HG02943 (cell line): ENCODE measurements around the gene RER1.

Experiments
- ATAC-seq: cut with Tn5 transposase; IDR thresholded peaks from one replicate; pipeline ENCODE4 v1.9.1; 2021; ENCODE audit warnings: mild to moderate bottlenecking, low read depth, moderate library complexity; ENCODE audit not compliant: unreplicated experiment

The RER1 gene

DNA sequence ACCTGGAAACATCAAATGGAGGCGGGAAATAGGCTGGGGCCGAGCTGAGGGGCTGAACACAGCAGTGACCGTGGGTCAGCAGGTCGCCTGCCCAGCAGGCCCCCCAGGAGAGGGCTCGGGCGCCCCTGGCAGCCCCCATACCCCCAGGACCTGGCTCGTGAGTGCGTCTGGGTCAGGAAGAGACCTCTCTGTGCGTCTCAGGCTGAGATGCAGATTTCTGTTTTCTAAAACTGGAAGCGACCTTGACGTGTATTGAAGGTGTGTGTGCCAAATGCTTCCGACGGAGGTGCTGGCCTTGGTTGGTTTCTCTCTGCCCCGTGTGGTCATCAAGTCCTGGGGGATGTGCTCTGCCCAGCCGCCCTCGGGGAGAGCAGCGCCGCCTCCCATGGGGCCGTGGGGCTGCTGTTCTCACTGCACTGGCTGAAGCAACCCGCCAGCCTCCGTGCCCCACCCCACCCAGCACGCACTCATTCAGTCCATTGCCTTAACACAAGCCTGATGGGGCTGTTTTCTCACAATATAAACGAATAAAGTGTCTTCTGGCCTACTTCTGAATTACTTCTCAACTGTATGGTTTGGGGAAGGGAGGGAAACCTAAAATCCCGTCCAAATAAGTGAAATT lies 13.4 kb downstream of the RER1 start:
- ATAC-seq = no peak

DNA sequence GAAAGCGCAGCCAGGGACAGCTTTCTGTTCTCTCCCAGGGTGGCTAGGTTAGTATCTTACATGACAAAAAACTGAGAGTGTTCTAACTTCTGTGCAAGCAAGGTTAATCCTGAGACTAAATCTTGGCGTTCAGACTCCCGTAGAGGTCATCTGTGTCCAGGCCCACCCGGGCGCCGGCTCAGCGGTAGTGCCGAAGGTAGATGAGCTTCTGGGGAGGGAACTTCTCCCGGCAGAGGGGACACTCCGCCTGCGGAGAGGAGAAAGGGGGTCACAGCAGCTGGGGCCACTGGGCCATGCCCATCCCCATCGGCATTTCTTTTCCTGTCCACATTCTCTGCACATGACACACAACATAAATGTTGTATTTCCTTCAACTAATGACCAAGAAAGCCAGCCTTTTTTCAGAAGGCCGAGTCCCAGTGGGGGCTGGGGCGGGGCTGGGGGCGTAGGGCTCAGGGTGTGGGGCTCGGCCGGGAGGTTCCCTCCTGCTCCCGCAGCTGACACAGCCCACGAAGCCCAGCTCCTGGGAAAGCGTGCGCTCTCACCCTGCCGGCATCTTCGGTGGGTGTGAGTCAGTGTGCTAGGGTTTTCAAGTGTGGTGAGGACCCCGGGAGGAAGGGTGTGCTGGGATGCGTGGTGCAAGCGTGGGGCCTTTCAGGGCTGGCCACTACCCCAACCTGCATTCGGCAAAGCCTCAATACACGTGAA lies 14.1 kb downstream of the RER1 start:
- no peak for ATAC-seq

DNA sequence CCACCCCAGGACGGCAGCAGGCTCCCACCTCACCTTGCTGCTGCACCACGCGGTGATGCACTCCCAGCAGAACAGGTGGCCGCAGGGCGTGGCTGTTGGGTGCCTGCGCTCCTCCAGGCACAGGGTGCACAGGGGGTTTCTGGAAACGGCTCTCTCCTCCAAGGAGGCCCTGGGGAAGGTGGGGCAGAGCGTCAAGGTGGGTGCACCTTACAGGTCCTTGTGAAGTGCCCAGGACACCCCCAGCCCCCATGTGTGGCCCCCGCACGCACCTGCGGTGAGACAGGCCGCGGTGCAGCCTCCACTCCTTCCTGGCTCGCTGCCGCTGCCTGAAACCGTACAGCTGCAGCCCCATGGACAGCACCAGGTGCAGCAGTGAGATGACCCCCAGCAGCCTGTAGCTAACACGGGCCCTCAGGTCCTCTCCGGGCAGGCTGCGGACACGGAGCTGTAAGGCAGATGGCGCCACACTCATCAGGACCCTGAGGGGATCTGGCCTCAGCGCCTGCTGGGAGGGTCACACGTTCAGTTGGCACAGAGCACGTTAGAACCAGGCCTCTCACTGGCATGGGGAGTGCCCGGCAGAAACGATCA lies 14.9 kb downstream of the RER1 start:
- no peak for ATAC-seq

DNA sequence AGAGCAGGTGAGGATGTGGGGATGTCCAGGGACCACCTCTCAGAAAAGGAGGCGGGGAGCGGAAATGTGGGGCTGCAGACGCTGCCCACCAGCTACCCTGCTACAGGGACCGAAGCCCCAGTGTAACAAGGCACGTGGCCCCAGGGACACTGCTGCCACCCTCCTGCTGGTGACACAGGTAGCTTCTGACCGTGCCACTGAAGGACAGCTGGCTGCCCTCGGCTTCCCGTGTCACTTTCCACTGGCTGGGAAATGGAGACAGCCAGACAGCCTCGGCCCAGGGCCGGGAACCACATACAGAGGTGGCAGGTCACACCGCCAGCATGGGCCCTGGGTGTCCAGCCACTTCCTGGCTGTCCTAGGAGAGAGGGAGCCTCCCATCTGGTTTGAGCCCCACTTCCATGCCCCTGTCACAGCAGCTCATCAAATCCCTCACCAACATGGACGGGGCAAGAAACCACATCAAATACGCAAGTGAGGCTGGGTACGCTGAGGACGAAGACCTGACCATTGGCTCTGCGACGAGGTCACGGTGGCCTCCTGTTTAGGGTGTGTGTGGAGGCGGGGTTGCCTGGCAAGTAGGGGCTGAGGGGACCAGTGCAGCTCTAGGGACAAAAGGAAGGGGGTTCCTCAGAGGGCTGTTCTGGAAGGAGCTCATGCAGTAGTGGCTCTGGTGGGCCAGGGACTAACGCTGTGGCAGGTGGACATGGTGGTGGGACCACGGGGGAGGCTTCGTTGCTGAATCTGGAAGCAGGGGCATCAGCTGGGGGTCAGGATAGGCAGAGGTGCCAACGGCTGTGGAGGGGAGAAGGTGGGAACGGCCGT lies 15.7 kb downstream of the RER1 start:
- no peak for ATAC-seq

DNA sequence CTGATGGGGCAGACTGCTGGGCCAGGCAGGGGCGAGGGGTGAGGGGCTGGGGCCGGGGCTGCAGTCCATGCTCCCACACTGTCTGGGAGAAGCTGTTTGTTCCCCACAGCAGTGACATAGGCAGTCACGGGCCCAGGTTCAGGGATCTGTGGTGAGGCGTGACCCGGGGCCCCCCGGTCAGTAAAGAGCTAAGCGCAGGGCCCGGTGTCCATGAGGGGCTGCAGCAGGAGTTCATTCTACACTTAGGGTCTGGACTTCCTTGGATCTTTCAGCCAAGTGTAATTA lies 16.3 kb downstream of the RER1 start:
- no peak for ATAC-seq

GRCh38 chr1:2408456-2408855 lies 16.8 kb downstream of the RER1 start:
- no peak for ATAC-seq

DNA sequence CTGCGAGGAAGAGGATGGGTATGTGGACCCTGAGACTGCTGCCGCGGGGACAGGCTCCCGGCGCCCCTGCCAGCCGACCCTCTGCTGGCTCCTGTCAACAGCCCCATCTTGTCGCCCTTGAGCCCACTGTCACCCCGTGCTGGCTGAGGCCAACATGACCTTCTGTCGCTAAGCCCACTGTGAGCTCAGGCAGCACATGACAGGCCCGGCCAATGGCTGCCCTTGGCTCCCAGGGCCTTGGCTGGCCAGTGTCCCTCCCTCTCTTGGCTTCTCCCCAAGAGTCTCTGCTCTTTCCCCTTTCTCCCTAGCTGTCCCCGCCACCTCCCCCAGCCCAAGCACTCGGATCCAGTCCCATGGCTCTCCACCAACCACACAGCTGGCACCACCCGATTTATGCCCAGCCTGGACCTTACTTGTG lies 17.2 kb downstream of the RER1 start:
- no peak for ATAC-seq

DNA sequence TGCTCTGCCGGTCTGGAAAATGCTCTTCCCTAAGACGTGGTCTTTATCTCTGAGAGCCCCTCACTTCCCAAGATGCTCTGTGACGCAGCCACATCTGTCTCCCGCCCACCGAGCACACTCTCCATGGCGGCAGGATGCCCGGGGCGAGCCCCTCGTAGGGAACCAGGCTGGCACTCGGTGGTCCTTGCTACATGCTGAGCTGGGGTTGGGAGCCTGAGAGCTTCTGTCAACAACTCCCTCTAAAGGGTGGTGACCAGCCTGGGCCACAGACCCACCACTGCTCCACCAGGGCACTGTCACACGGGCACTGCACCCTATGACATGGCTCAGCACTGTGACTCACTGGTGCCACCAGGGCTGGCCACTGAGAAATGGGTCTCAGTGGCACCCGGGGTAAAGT lies 18.1 kb downstream of the RER1 start:
- ATAC-seq = no peak

DNA sequence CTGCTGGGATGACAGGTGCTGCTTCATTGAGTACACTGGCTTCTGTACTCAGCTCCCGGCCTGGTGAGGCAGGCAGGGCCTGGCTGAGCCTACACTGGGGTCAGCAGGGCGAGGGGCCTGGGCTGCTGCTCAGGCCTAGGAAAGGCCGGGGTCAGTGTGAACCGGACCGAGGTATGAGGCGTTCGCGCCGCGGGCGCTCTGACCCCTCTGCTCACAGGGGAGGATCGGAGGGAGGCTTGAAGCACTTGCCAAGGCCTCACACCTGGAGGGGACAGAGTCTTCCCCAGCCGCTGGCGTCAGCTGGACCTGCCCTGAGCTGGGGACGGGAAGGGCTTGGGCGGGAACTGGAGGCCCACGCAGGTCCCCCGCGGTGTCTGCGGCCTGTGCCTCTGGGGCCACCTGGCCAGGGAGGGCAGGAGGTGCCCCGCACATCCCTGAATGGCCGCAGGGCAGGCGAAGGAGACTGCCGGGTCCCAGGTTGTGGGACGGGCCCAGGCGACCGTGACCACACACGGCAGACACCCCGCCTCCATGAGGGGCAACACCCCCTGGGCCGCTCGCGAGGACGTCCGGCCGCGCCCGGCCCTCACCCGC lies 20.3 kb downstream of the RER1 start:
- ATAC-seq = peak; percentile 25

GRCh38 chr1:2412395-2412772 lies 20.7 kb downstream of the RER1 start, which contains the start of gene PEX10:
Gene PEX10 (minus strand): TSS chr1:2412564. CDS start chr1:2412502, 62 bp downstream.
- peak; percentile 77 for ATAC-seq

DNA sequence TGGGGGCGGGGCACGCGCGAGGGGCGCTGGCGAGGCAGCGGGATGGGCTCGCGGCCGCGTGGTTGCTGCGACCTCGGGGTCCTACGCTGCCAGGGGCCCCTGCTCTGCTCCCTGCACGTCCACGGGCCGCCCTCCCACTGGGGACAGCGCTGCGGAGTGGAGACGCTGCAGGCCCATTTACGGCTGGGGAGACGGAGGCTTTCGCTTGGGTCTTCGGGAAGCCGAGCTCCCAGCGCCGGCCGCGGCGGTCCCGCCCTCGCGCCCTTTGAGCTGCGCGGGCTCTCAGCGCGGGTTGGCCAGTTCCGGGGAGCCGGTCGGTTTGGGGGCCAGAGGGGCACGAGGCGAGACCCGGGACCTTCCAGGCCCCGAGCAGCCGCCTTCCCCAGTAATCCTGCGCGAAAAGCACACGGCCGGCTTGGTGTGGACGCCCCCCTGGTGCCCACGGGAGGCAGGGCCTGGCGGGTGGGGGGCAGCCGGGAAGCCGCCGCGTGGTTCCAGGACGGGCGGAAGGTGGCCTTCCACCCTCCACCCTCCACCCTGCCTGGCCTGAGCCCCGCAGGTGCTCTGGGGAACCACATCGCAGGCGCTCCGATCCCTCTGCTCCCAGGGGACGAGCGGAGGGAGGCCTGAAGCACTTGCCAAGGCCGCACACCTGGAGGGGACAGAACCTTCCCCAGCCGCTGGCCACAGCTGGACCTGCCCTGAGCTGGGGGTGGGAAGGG lies 21.3 kb downstream of the RER1 start:
- ATAC-seq = peak; percentile 3

DNA sequence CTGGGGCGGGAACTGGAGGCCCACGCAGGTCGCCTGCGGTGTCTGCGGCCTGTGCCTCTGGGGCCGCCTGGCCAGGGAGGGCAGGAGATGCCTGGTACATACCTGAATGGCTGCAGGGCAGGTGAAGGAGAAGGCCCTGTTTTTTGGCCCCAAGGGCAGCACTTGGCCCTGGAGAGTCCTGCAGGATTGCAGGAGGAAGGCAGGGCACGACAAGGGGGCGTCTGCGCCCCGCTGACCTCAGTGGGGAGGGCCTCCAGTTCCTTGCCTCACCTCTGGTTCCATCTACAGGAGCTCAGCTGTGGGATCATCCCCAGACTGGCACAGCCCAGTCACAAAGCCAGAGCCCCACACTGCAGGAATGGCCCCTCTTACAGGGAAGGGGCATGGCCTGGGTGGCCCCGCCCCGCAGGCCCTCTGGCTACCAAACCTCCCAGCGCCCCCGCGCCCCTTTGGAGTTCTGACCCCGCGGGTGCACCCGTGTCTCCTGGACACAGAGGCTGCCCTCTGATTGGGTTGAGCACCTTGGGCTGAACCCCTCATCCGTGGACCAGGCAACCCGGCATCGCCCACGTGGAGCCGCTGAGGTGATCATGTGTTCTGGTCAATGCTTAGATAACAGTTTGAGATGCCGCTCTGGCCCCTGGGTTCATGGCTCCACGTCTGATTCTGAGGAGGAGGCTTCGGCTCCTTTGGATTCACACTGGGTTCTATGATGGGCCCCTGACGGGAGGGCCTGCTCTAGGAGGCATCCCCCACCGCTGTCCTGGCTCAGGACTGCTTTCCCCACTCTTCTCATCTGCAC lies 22.1 kb downstream of the RER1 start:
- ATAC-seq = no peak

DNA sequence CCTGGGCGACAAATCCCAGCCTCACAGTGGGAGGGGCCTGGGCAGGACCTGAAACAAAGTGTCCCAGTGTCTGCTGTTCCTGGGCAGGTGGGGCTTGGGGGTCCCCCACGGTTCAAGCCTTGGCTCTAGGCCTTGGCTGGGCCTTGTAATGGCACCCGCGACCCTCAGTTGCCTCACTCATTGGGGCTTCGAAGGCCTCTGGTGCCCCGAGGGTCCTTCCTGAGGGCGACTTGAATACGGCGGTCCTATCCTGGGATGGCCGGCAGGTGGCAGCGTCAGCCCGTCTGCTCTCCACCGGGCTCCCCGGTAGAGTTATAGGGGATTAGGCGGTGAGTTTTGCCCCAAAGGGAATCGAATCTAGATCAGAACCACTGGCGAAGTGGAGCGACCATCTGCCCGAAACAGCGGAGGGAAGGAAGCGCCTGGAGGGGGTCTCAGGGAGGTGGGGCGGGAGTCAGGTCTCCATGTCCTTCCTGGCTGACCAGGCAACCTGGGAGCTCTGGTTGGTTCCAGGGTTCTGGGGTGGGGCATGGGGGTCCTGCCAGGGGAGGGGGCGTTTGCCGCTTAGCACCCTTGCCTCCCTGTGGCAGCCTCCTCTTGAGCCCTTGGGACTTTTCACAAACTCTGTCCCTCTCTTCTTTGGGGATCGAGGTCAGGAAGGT lies 22.8 kb downstream of the RER1 start:
- no peak for ATAC-seq

- ATAC-seq = no peak
Observed at GRCh38 chr1:2415337-2415736, 23.7 kb downstream of the RER1 start.

GRCh38 chr1:2415801-2416208 lies 24.2 kb downstream of the RER1 start:
- ATAC-seq = no peak

- no peak for ATAC-seq
Observed at GRCh38 chr1:2416403-2416802, 24.8 kb downstream of the RER1 start.

- ATAC-seq = no peak
Observed at GRCh38 chr1:2417083-2417832, 25.6 kb downstream of the RER1 start.

- ATAC-seq = no peak
Observed at GRCh38 chr1:2417833-2418225, 26.2 kb downstream of the RER1 start.
